DOHH2 (cell line): ENCODE measurements around the gene JUND.

Source experiments
- H3F3A ChIP-seq: fragments of 200-600 bp; sonication (generic), shearing (Covaris generic); 2 replicates; pipeline ENCODE4 v1.6.0; 2016; ENCODE audit warnings: antibody characterized with exemption, mild to moderate bottlenecking; ENCODE audit not compliant: control insufficient read depth, insufficient read depth
- H3K27ac ChIP-seq: fragments of 200-600 bp; sonication (generic); 2 replicates; pipeline ENCODE4 v1.5.1; 2014; ENCODE audit warnings: low read depth, mild to moderate bottlenecking, low read length, moderate library complexity
- H3K27me3 ChIP-seq: fragments of 200-600 bp; sonication (generic); 2 replicates; pipeline ENCODE4 v1.6.1; 2014; ENCODE audit warnings: mild to moderate bottlenecking, low read length, mixed read lengths; ENCODE audit not compliant: control insufficient read depth
- H3K36me3 ChIP-seq: fragments of 200-600 bp; sonication (generic); 2 replicates; pipeline ENCODE4 v1.6.1; 2014; ENCODE audit warnings: mild to moderate bottlenecking, low read length, moderate library complexity, mixed read lengths; ENCODE audit not compliant: control insufficient read depth
- H3K4me1 ChIP-seq: fragments of 200-600 bp; sonication (generic); 2 replicates; pipeline ENCODE4 v1.6.1; 2014; ENCODE audit warnings: mild to moderate bottlenecking, low read length, mixed read lengths; ENCODE audit not compliant: control insufficient read depth
- H3K4me2 ChIP-seq: fragments of 200-600 bp; sonication (generic); 2 replicates; pipeline ENCODE4 v1.6.0; 2014; ENCODE audit warnings: mild to moderate bottlenecking, low read length, moderate library complexity
- H3K4me3 ChIP-seq: fragments of 200-600 bp; sonication (generic); 2 replicates; pipeline ENCODE4 v1.5.1; 2014; ENCODE audit warnings: mild to moderate bottlenecking, low read length, mixed read lengths
- H3K79me2 ChIP-seq: fragments of 200-600 bp; sonication (generic); 2 replicates; pipeline ENCODE4 v1.6.1; 2014; ENCODE audit warnings: mild to moderate bottlenecking, low read length, mixed read lengths; ENCODE audit not compliant: control insufficient read depth
- H3K9me2 ChIP-seq: fragments of 200-600 bp; sonication (generic); replicated peaks from 2 replicates; pipeline ENCODE4 v1.6.1; 2014; ENCODE audit warnings: mild to moderate bottlenecking, low read length, mixed read lengths; ENCODE audit not compliant: control insufficient read depth
- H3K9me3 ChIP-seq: fragments of 200-600 bp; sonication (generic); 2 replicates; pipeline ENCODE4 v1.6.1; 2014; ENCODE audit warnings: antibody characterized with exemption, low read length, mixed read lengths; ENCODE audit not compliant: control insufficient read depth, insufficient read depth
- H4K20me1 ChIP-seq: fragments of 200-600 bp; sonication (generic); 2 replicates; pipeline ENCODE4 v1.6.0; 2014; ENCODE audit warnings: low read depth, mild to moderate bottlenecking, antibody characterized with exemption, low read length, moderate library complexity; ENCODE audit not compliant: control insufficient read depth, insufficient read depth
- EZH2phosphoT487 ChIP-seq: fragments of 200-600 bp; sonication (generic); IDR thresholded peaks from 2 replicates; pipeline ENCODE4 v1.6.1; 2017; ENCODE audit warnings: borderline replicate concordance, mild to moderate bottlenecking, antibody characterized with exemption, low read length, moderate library complexity, mixed read lengths
- TF ChIP-seq, protein P1 (sequence below): fragments of 200-600 bp; sonication (generic); IDR thresholded peaks from one replicate; pipeline ENCODE4 v1.5.1; 2014; ENCODE audit warnings: antibody characterized with exemption, mild to moderate bottlenecking, low read depth, low read length; ENCODE audit not compliant: poor library complexity, severe bottlenecking

JUND gene

DNA sequence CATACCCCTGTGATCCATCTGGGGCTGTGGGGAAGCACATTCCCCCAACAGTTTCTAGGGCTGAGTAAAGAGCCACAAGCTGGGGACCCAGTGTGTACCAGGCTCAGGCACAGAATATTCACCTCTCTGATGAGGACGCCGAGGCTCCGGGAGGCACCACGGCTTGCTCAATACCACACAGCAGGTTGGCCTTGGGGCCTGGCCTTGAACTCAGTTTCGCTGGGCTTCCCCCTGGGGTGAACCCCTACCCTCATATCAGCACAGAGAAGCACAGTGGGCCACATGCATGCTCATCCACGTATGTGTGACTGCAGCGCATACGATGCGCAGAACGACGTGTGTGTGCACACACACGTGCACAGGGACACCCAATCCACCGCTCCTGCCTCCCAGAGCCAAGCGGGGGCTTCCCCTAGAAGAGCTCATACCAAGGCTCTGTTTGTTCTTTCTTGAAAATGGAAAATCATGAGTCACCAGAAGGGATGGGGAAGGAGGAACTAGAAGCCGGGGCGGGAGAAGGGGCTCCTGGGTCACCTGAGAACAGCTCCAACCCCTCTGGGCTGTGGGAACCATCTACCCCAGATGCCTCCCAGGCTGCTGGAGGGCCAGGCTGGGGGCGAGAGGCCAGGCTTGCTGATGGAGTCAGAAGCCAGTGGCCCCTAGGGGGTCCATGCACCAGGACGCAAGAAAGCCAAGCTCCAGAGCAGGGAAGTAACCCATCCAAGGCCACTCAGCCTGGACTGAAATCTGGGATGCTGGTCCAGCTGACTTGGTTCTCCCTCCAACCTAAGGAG, 50.3 kb downstream of the JUND start:
- Histone ChIP-seq H3K4me1 (peaks cover 50% of the 10 kb centered on the region), H3K36me3 (no peaks in the 10 kb centered on the region), H3K79me2 (no peaks in the 10 kb centered on the region), H3F3A (peaks cover 11% of the 10 kb centered on the region), H3K9me2 (no peaks in the 10 kb centered on the region), H4K20me1 (no peaks in the 10 kb centered on the region), H3K9me3 (no peaks in the 10 kb centered on the region), H3K27me3 (peaks cover 27% of the 10 kb centered on the region), H3K4me2 (peak overlapping the region; percentile 74), H3K27ac (peak overlapping the region; percentile 42), H3K4me3 (peak overlapping the region; percentile 52)
- TF ChIP-seq, protein P1, sequence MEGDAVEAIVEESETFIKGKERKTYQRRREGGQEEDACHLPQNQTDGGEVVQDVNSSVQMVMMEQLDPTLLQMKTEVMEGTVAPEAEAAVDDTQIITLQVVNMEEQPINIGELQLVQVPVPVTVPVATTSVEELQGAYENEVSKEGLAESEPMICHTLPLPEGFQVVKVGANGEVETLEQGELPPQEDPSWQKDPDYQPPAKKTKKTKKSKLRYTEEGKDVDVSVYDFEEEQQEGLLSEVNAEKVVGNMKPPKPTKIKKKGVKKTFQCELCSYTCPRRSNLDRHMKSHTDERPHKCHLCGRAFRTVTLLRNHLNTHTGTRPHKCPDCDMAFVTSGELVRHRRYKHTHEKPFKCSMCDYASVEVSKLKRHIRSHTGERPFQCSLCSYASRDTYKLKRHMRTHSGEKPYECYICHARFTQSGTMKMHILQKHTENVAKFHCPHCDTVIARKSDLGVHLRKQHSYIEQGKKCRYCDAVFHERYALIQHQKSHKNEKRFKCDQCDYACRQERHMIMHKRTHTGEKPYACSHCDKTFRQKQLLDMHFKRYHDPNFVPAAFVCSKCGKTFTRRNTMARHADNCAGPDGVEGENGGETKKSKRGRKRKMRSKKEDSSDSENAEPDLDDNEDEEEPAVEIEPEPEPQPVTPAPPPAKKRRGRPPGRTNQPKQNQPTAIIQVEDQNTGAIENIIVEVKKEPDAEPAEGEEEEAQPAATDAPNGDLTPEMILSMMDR, result no peak
- no peak for TF ChIP-seq EZH2phosphoT487

DNA sequence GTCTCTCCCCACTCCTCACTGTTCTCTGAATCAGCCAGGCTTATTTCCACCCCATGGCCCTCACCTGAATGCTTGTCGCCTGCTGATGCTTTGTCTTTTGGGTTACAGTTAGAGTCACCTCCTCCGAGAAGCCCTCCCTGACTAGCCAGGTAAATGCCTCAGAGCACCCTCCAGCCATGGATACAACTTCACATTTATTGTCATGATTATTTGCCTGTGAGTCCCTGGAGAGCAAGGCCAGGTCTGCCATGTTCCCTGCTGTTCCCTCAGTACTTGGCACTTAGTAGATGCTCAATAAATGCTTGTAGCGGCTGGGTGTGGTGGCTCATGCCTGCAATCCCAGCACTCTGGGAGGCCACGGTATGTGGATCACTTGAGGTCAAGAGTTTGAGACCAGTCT, 51.5 kb downstream of the JUND start:
- no peak overlapping the region for H3K4me3 ChIP-seq
- H3K4me2 ChIP-seq, result no peak overlapping the region
- peaks cover 62% of the 10 kb centered on the region for H3K4me1 ChIP-seq
- no peaks in the 10 kb centered on the region for H3K79me2 ChIP-seq
- H3K9me2 ChIP-seq, result no peaks in the 10 kb centered on the region
- H3K27me3 ChIP-seq, result peaks cover 33% of the 10 kb centered on the region
- no peak overlapping the region for H3K27ac ChIP-seq
- H4K20me1 ChIP-seq, result peaks cover 4% of the 10 kb centered on the region; the same call in 1 of the 2 replicates
- no peak for TF ChIP-seq EZH2phosphoT487
- TF ChIP-seq, protein P1, result no peak
- no peaks in the 10 kb centered on the region for H3K36me3 ChIP-seq
- no peaks in the 10 kb centered on the region for H3K9me3 ChIP-seq
- H3F3A ChIP-seq, result peaks cover 11% of the 10 kb centered on the region
